Liver (tissue), 9 donors: ENCODE data around the gene SCD5. TPM values are rescaled to one million over a fixed set of nuclear protein-coding genes. Genes with fewer than 3 reads are reported as not detected.

Experiments used
- DNase-seq: peaks from one replicate; pipeline ENCODE4 v3.0.0-alpha.2; 2017; ENCODE audit warnings: low spot score
- H3K27ac ChIP-seq, 2 donors: one replicate each; pipeline ENCODE4 v1.7.0; 2013; ENCODE audit warnings: inconsistent platforms in 2 of 2, low read length in 2 of 2, control low read depth in 1 of 2, low read depth in 1 of 2, mild to moderate bottlenecking in 1 of 2
- H3K27me3 ChIP-seq, 4 donors: one replicate each; pipeline versions ENCODE4 v1.6.1 to v1.7.0; 2013; ENCODE audit warnings: low read length in 3 of 4, inconsistent platforms in 1 of 4, mild to moderate bottlenecking in 1 of 4, moderate library complexity in 1 of 4; ENCODE audit not compliant: control insufficient read depth in 4 of 4, insufficient read depth in 4 of 4
- H3K36me3 ChIP-seq, 4 donors: one replicate each; pipeline versions ENCODE4 v1.6.1 to v1.7.0; 2013; ENCODE audit warnings: low read length in 3 of 4, mild to moderate bottlenecking in 3 of 4, low read depth in 1 of 4, moderate library complexity in 1 of 4; ENCODE audit not compliant: control insufficient read depth in 4 of 4, insufficient read depth in 3 of 4
- H3K4me1 ChIP-seq, 4 donors: one replicate each; pipeline versions ENCODE4 v1.6.1 to v1.7.0; 2013; ENCODE audit warnings: low read length in 3 of 4, mild to moderate bottlenecking in 3 of 4, moderate library complexity in 1 of 4; ENCODE audit not compliant: control insufficient read depth in 4 of 4, insufficient read depth in 4 of 4
- H3K4me3 ChIP-seq, 3 donors: one replicate each; pipeline versions ENCODE4 v1.6.1 to v1.7.0; 2013; ENCODE audit warnings: low read length in 3 of 3, control low read depth in 1 of 3, low read depth in 1 of 3, mild to moderate bottlenecking in 1 of 3
- H3K9ac ChIP-seq, 2 donors: one replicate each; pipeline ENCODE4 v1.7.0; 2013; ENCODE audit warnings: low read length in 2 of 2, mild to moderate bottlenecking in 2 of 2, moderate library complexity in 2 of 2, control low read depth in 1 of 2, low read depth in 1 of 2
- H3K9me3 ChIP-seq, 4 donors: one replicate each; pipeline versions ENCODE4 v1.6.1 to v1.7.0; 2013; ENCODE audit warnings: low read length in 3 of 4; ENCODE audit not compliant: control insufficient read depth in 4 of 4
- CTCF ChIP-seq: fragments of 150-350 bp; IDR thresholded peaks from 2 replicates; pipeline ENCODE4 v1.5.1; 2017; ENCODE audit warnings: improper control_type of control experiment, low read depth, low read length; ENCODE audit not compliant: missing input control
- EGR1 ChIP-seq, 2 donors: IDR thresholded peaks; 2 replicates each; pipeline ENCODE4 v1.6.1; 2016 to 2018; ENCODE audit warnings: antibody characterized with exemption in 2 of 2, low read depth in 2 of 2
- FOXA1 ChIP-seq: IDR thresholded peaks from 2 replicates; pipeline ENCODE4 v1.6.1; 2016; ENCODE audit warnings: antibody characterized with exemption
- FOXA2 ChIP-seq: IDR thresholded peaks from 2 replicates; pipeline ENCODE4 v1.6.1; 2016; ENCODE audit warnings: antibody characterized with exemption
- GABPA ChIP-seq, 2 donors: IDR thresholded peaks in 1 of 2; conservative IDR thresholded peaks in 1 of 2; 2 replicates each; pipeline ENCODE4 v1.6.1; 2016; ENCODE audit warnings: antibody characterized with exemption in 2 of 2, mild to moderate bottlenecking in 1 of 2, moderate library complexity in 1 of 2
- HNF4A ChIP-seq, 2 donors: conservative IDR thresholded peaks; 2 replicates each; pipeline ENCODE4 v1.6.1; 2016; ENCODE audit warnings: antibody characterized with exemption in 2 of 2, mild to moderate bottlenecking in 2 of 2
- HNF4G ChIP-seq: IDR thresholded peaks from 2 replicates; pipeline ENCODE4 v1.6.1; 2016; ENCODE audit warnings: antibody characterized with exemption
- JUND ChIP-seq, 2 donors: IDR thresholded peaks; 2 replicates each; pipeline ENCODE4 v1.6.1; 2016; ENCODE audit warnings: antibody characterized with exemption in 2 of 2
- RAD21 ChIP-seq, 2 donors: IDR thresholded peaks; 2 replicates each; pipeline ENCODE4 v1.6.1; 2016; ENCODE audit warnings: antibody characterized with exemption in 2 of 2, mild to moderate bottlenecking in 2 of 2
- SP1 ChIP-seq: IDR thresholded peaks from 2 replicates; pipeline ENCODE4 v1.6.1; 2018; ENCODE audit warnings: antibody characterized with exemption, mild to moderate bottlenecking
- ZBTB33 ChIP-seq: IDR thresholded peaks from 2 replicates; pipeline ENCODE4 v1.6.1; 2016; ENCODE audit warnings: antibody characterized with exemption
- WGBS: extraction: QIAGEN DNeasy Blood & Tissue Kit; methylation state at CpG from one replicate; pipeline ENCODE4 v1.1.7; 2013; 5-methylcytosine and 5-hydroxymethylcytosine counted together
- polyA plus RNA-seq, 2 donors: library from polyadenylated mRNA; stranded (reverse) in 1 of 2; unstranded in 1 of 2; fragments of 200-250 nt in 1 of 2; fragments of >200 nt in 1 of 2; fragmentation: Nextera tagmentation in 1 of 2; extraction: Ambion mirVana in 1 of 2; gene quantifications; one replicate each; pipeline versions ENCODE4 v1.2.1 to v1.2.3, GENCODE V29; 2013 to 2015
- total RNA-seq, 2 donors: library from RNA; depleted of rRNA; stranded (reverse); fragments of >200 nt; gene quantifications; one replicate each; pipeline ENCODE4 v1.2.3, GENCODE V29; 2014
- TF ChIP-seq, protein P1 (sequence below): IDR thresholded peaks from 2 replicates; pipeline ENCODE4 v1.6.1; 2016; ENCODE audit warnings: antibody characterized with exemption, mild to moderate bottlenecking
- TF ChIP-seq, protein P2 (sequence below): IDR thresholded peaks from 2 replicates; pipeline ENCODE4 v1.6.1; 2016; ENCODE audit warnings: antibody characterized with exemption
- TF ChIP-seq, protein P3 (sequence below): IDR thresholded peaks from 2 replicates; pipeline ENCODE4 v1.6.1; 2016; ENCODE audit warnings: antibody characterized with exemption
- donor health status: healthy.
- donor health status: healthy.
- donor health status: healthy.
- donor health status: healthy.
- donor health status: healthy.

The SCD5 gene
- total and polyA plus RNA-seq, 4 donors = 0.14 to 1.9 (median 0.57) TPM

DNA sequence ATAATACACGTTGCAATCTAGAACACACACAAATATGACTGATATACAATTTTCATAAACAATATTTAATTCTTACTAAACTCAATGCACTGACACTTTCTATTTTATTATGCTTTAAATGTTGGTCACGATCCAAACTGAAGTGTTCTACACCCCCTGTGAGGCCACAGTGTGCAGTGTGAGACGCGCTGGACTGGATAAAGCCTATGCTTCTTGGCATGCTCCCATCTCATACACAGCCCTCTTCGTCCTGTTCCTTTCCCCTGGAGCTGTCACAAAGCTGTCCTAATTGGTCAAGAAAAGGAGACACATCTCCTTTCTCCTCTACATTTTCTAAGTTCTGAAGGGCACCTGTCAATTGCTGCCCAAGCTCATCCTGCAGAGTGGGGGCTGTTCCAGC, 72.0 kb downstream of the SCD5 start:
- Histone ChIP-seq H3K4me3 (no peak overlapping the region), H3K36me3 (no peaks in the 10 kb centered on the region), H3K4me1 (no peaks in the 10 kb centered on the region), H3K27ac (no peak overlapping the region), H3K9me3 (no peaks in the 10 kb centered on the region), H3K9ac (no peak overlapping the region), H3K27me3 (no peaks in the 10 kb centered on the region)
- 75% methylated on average over 5 of the region's 5 CpGs for WGBS
- no peak for TF ChIP-seq HNF4A (conservative IDR thresholded peaks at IDR 0.05)
- no peak for TF ChIP-seq SP1
- no peak for TF ChIP-seq FOXA1
- TF ChIP-seq FOXA2 = no peak
- no peak for TF ChIP-seq RAD21 (IDR thresholded peaks at IDR 0.05)
- TF ChIP-seq ZBTB33 = no peak
- TF ChIP-seq, protein P1, sequence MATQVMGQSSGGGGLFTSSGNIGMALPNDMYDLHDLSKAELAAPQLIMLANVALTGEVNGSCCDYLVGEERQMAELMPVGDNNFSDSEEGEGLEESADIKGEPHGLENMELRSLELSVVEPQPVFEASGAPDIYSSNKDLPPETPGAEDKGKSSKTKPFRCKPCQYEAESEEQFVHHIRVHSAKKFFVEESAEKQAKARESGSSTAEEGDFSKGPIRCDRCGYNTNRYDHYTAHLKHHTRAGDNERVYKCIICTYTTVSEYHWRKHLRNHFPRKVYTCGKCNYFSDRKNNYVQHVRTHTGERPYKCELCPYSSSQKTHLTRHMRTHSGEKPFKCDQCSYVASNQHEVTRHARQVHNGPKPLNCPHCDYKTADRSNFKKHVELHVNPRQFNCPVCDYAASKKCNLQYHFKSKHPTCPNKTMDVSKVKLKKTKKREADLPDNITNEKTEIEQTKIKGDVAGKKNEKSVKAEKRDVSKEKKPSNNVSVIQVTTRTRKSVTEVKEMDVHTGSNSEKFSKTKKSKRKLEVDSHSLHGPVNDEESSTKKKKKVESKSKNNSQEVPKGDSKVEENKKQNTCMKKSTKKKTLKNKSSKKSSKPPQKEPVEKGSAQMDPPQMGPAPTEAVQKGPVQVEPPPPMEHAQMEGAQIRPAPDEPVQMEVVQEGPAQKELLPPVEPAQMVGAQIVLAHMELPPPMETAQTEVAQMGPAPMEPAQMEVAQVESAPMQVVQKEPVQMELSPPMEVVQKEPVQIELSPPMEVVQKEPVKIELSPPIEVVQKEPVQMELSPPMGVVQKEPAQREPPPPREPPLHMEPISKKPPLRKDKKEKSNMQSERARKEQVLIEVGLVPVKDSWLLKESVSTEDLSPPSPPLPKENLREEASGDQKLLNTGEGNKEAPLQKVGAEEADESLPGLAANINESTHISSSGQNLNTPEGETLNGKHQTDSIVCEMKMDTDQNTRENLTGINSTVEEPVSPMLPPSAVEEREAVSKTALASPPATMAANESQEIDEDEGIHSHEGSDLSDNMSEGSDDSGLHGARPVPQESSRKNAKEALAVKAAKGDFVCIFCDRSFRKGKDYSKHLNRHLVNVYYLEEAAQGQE = no peak
- TF ChIP-seq CTCF = no peak
- no peak for TF ChIP-seq GABPA (IDR thresholded peaks at IDR 0.05 in 1 of 2, conservative IDR thresholded peaks at IDR 0.05 in 1 of 2)
- TF ChIP-seq, protein P2, sequence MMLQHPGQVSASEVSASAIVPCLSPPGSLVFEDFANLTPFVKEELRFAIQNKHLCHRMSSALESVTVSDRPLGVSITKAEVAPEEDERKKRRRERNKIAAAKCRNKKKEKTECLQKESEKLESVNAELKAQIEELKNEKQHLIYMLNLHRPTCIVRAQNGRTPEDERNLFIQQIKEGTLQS = no peak
- no peak for TF ChIP-seq JUND (IDR thresholded peaks at IDR 0.05)
- no peak for TF ChIP-seq HNF4G
- TF ChIP-seq, protein P3, sequence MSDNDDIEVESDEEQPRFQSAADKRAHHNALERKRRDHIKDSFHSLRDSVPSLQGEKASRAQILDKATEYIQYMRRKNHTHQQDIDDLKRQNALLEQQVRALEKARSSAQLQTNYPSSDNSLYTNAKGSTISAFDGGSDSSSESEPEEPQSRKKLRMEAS = no peak
- DNase-seq = no peak

DNA sequence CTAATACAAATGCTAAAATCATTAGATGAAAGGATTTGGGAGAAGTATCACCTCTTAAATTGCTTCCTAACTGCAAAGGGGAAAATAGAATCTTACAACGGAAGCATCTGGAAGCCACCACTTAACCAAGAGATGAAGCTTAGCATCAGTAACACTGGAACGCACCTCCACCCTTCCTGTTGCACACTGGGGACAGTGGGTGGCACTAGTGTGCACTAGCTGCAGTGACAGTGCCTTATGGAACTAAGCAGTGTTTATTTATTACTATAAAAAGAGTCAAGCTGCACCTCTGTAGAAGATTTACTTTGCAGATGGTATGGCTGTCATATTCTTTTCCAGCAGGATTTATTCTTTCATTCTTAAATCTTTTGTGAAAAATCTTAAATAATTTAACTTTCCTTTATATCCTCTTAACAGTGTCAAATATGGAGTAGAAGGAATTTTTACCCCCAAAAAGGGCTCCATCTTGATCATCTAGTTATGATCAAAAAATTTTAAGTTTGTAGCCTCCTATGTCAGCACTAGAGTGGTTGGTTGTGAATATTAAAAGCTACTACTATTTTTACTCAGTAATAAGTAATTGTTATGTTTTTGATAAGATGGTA, 76.7 kb downstream of the SCD5 start:
- WGBS = 40% methylated on average over 2 of the region's 2 CpGs
- DNase-seq = no peak
- H3K9me3 ChIP-seq = no peaks in the 10 kb centered on the region
- no peak overlapping the region for H3K27ac ChIP-seq
- peak; percentile 63 to 73 for TF ChIP-seq RAD21 (IDR thresholded peaks at IDR 0.05)
- TF ChIP-seq EGR1 (IDR thresholded peaks at IDR 0.05; ENCODE audit: low read depth in 2 of 2) = no peak
- TF ChIP-seq CTCF = peak; percentile 30
- no peaks in the 10 kb centered on the region for H3K36me3 ChIP-seq
- H3K27me3 ChIP-seq = no peaks in the 10 kb centered on the region
- no peak overlapping the region for H3K4me3 ChIP-seq
- no peak overlapping the region for H3K9ac ChIP-seq
- H3K4me1 ChIP-seq = peaks cover 0 to 7% (median 6%) of the 10 kb centered on the region in 4 donors
